Erythroblast (primary cell): ENCODE results near the gene SPDYE17.
"Not testable (repeated sequence)": the region's sequence is repeated elsewhere in the genome, so short reads cannot be mapped to it uniquely, and the experiment has no call there.

ENCODE experiments used
- GATA1 ChIP-seq: IDR thresholded peaks from 2 replicates; pipeline ENCODE4 v1.6.1; 2011; ENCODE audit warnings: low read depth, mild to moderate bottlenecking, control low read depth, low read length, moderate library complexity
- POLR2A ChIP-seq: IDR thresholded peaks from 2 replicates; pipeline ENCODE4 v1.6.1; 2011; ENCODE audit warnings: mild to moderate bottlenecking, low read length

DNA sequence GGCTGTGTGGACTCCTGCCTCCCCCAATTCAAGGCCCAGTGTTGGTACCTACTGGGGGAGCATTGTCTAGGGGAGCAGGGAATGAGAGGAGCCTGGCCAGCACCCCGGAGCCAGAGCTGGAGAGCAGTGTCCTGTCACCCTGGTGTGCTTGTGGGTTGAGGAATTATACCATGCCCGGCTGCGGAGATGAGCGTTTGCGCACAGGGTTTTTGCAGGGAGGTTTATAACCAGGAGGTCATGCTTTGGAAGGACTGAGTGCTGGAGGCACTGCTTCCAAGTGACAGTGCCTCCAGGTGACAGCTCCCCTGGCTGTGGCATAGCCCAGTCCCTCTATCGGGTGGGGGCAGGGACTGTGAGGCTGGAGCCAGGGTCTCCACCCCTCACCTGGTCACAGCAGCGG lies 39.3 kb downstream of the SPDYE17 start:
- TF ChIP-seq POLR2A, GATA1: not testable (repeated sequence)
